H1 (cell line): ENCODE data around the gene STEAP1. TPM values are rescaled to one million over a fixed set of nuclear protein-coding genes. Genes with fewer than 3 reads are reported as not detected.
"Not testable (repeated sequence)": the region's sequence is repeated elsewhere in the genome, so short reads cannot be mapped to it uniquely, and the experiment has no call there.

Experiments used
- CTCF ChIA-PET: fragments of 300-600 bp; sonication (Branson Sonifier 250); formaldehyde crosslinking; loops from one replicate; lab custom pipeline; 2021; ENCODE audit not compliant: partially characterized antibody; lab: Charles Lee
- POLR2A ChIA-PET: fragments of 300-600 bp; sonication (Branson Sonifier 250); formaldehyde crosslinking; loops from one replicate; lab custom pipeline; 2021; ENCODE audit warnings: inconsistent platforms; ENCODE audit not compliant: partially characterized antibody; lab: Charles Lee
- DNase-seq, 2 experiments: peaks; one replicate each; pipeline versions ENCODE4 v3.0.0 to v3.0.0-alpha.2; 2010 to 2022; ENCODE audit warnings: low spot score in 2 of 2, low read depth in 1 of 2, mixed read lengths in 1 of 2
- FAIRE-seq: peaks from 2 replicates; lab custom pipeline; 2011; peaks lifted over from hg19 to GRCh38; lab: Jason Lieb, UNC
- H2AFZ ChIP-seq: 2 replicates; pipeline ENCODE4 v1.8.1; 2012; ENCODE audit warnings: low read length, inconsistent platforms
- H2AK5ac ChIP-seq: 2 replicates; pipeline ENCODE4 v1.6.1; 2013; ENCODE audit warnings: low read depth, low read length
- H2BK120ac ChIP-seq: replicated peaks from 2 replicates; pipeline ENCODE3; 2013; ENCODE audit warnings: low read depth, low read length, inconsistent platforms
- H2BK12ac ChIP-seq: 2 replicates; pipeline ENCODE4 v1.6.1; 2013; ENCODE audit warnings: low read depth, low read length
- H2BK15ac ChIP-seq: 2 replicates; pipeline ENCODE4 v1.6.1; 2013; ENCODE audit warnings: low read length
- H2BK20ac ChIP-seq: 2 replicates; pipeline ENCODE4 v1.6.1; 2013; ENCODE audit warnings: low read length
- H2BK5ac ChIP-seq: 2 replicates; pipeline ENCODE4 v1.6.1; 2013; ENCODE audit warnings: low read depth, low read length
- H3K14ac ChIP-seq: 2 replicates; pipeline ENCODE4 v1.6.1; 2013; ENCODE audit warnings: inconsistent platforms; ENCODE audit not compliant: insufficient read length
- H3K18ac ChIP-seq: 2 replicates; pipeline ENCODE4 v1.6.1; 2013; ENCODE audit warnings: low read length; ENCODE audit errors: extremely low read depth
- H3K23ac ChIP-seq: 2 replicates; pipeline ENCODE4 v1.6.1; 2013; ENCODE audit warnings: inconsistent platforms; ENCODE audit not compliant: insufficient read length
- H3K23me2 ChIP-seq: 2 replicates; pipeline ENCODE4 v1.6.1; 2013; ENCODE audit warnings: low read depth, low read length
- H3K27ac ChIP-seq: 2 replicates; pipeline ENCODE4 v1.6.1; 2011; ENCODE audit warnings: low read depth, low read length, inconsistent platforms
- H3K27me3 ChIP-seq, 4 experiments: replicated peaks in 1 of 4; 1 replicate in 1 of 4; 2 replicates in 3 of 4; pipeline versions ENCODE4 v1.6.1 to v1.8.1; 2011 to 2013; ENCODE audit warnings: low read length in 3 of 4, mild to moderate bottlenecking in 3 of 4, inconsistent platforms in 2 of 4, mixed read lengths in 2 of 4, moderate library complexity in 1 of 4; ENCODE audit not compliant: control insufficient read depth in 3 of 4, insufficient read depth in 3 of 4; ENCODE audit errors: extremely low read depth in 1 of 4
- H3K36me3 ChIP-seq, 4 experiments: 2 replicates each; pipeline versions ENCODE4 v1.6.1 to v1.8.1; 2011 to 2013; ENCODE audit warnings: mild to moderate bottlenecking in 4 of 4, low read length in 3 of 4, moderate library complexity in 2 of 4, control low read depth in 1 of 4, inconsistent platforms in 1 of 4; ENCODE audit not compliant: insufficient read depth in 4 of 4, control insufficient read depth in 2 of 4
- H3K4ac ChIP-seq: replicated peaks from 2 replicates; pipeline ENCODE3; 2013; ENCODE audit warnings: low read length, low read depth, mixed read lengths, inconsistent platforms; ENCODE audit not compliant: insufficient read length
- H3K4me1 ChIP-seq, 4 experiments: replicated peaks in 1 of 4; 1 replicate in 1 of 4; 2 replicates in 3 of 4; pipeline versions ENCODE4 v1.6.1 to v1.8.1; 2011 to 2013; ENCODE audit warnings: low read length in 3 of 4, inconsistent platforms in 2 of 4, mixed read lengths in 1 of 4; ENCODE audit not compliant: insufficient read depth in 4 of 4, control insufficient read depth in 3 of 4
- H3K4me2 ChIP-seq, 2 experiments: 2 replicates each; pipeline versions ENCODE4 v1.6.1 to v1.8.1; 2011 to 2013; ENCODE audit warnings: low read depth in 2 of 2, low read length in 2 of 2, control low read depth in 1 of 2, inconsistent platforms in 1 of 2, mild to moderate bottlenecking in 1 of 2; ENCODE audit not compliant: insufficient read depth in 1 of 2
- H3K4me3 ChIP-seq, 4 experiments: fragments of 200-600, 300-600 bp in 1 of 4; sonication (generic), shearing (Covaris generic), sonication (Bioruptor Twin) in 1 of 4; 2 replicates each; pipeline versions ENCODE4 v1.5.1 to v1.8.1; 2011 to 2016; ENCODE audit warnings: low read length in 4 of 4, low read depth in 3 of 4, control low read depth in 2 of 4, inconsistent platforms in 2 of 4, mild to moderate bottlenecking in 2 of 4, mixed read lengths in 1 of 4, moderate library complexity in 1 of 4; ENCODE audit not compliant: insufficient read depth in 2 of 4; ENCODE audit errors: extremely low read depth in 1 of 4
- H3K56ac ChIP-seq: replicated peaks from 2 replicates; pipeline ENCODE3; 2013; ENCODE audit warnings: low read depth, mild to moderate bottlenecking, mixed read lengths, low read length, inconsistent platforms; ENCODE audit not compliant: insufficient read length
- H3K79me1 ChIP-seq: 2 replicates; pipeline ENCODE4 v1.6.1; 2013; ENCODE audit warnings: low read depth, low read length, control low read depth
- H3K79me2 ChIP-seq, 2 experiments: 2 replicates each; pipeline versions ENCODE4 v1.6.1 to v1.8.1; 2012 to 2013; ENCODE audit warnings: low read length in 2 of 2, mild to moderate bottlenecking in 2 of 2, inconsistent platforms in 1 of 2; ENCODE audit not compliant: insufficient read depth in 2 of 2, control insufficient read depth in 1 of 2
- H3K9ac ChIP-seq, 4 experiments: replicated peaks in 1 of 4; 1 replicate in 1 of 4; 2 replicates in 3 of 4; pipeline versions ENCODE4 v1.6.1 to v1.8.1; 2011 to 2013; ENCODE audit warnings: low read depth in 3 of 4, low read length in 3 of 4, control low read depth in 2 of 4, mild to moderate bottlenecking in 2 of 4, moderate library complexity in 2 of 4, inconsistent platforms in 1 of 4; ENCODE audit errors: extremely low read depth in 1 of 4
- H3K9me3 ChIP-seq, 2 experiments: 2 replicates each; pipeline versions ENCODE4 v1.6.1 to v1.8.1; 2012 to 2013; ENCODE audit warnings: mild to moderate bottlenecking in 2 of 2, moderate library complexity in 2 of 2, control low read depth in 1 of 2, inconsistent platforms in 1 of 2, low read depth in 1 of 2, low read length in 1 of 2, mixed read lengths in 1 of 2; ENCODE audit not compliant: insufficient read depth in 2 of 2
- H4K20me1 ChIP-seq, 2 experiments: replicated peaks in 1 of 2; 2 replicates each; pipeline versions ENCODE3 to v1.8.1; 2011 to 2013; ENCODE audit warnings: inconsistent platforms in 2 of 2, low read length in 2 of 2, mild to moderate bottlenecking in 1 of 2; ENCODE audit not compliant: insufficient read depth in 2 of 2, control insufficient read depth in 1 of 2
- H4K5ac ChIP-seq: 2 replicates; pipeline ENCODE4 v1.6.1; 2013; ENCODE audit warnings: low read length, low read depth, mixed read lengths, inconsistent platforms; ENCODE audit not compliant: insufficient read length
- H4K8ac ChIP-seq: 2 replicates; pipeline ENCODE4 v1.8.0; 2013; ENCODE audit warnings: mild to moderate bottlenecking, moderate library complexity, low read length, inconsistent platforms; ENCODE audit not compliant: insufficient read depth; ENCODE audit errors: extremely low read depth
- H4K91ac ChIP-seq: replicated peaks from 2 replicates; pipeline ENCODE3; 2013; ENCODE audit warnings: low read length, mixed read lengths, inconsistent platforms; ENCODE audit not compliant: insufficient read length
- CTCF ChIP-seq, 3 experiments: IDR thresholded peaks; 1 replicate in 2 of 3; 2 replicates in 1 of 3; pipeline versions ENCODE4 v1.5.1 to v1.6.1; 2011; ENCODE audit warnings: low read length in 3 of 3, mild to moderate bottlenecking in 3 of 3, inconsistent platforms in 2 of 3, low read depth in 1 of 3, moderate library complexity in 1 of 3; ENCODE audit not compliant: insufficient read depth in 1 of 3; ENCODE audit errors: control extremely low read depth in 1 of 3
- MAX ChIP-seq: IDR thresholded peaks from 2 replicates; pipeline ENCODE4 v1.6.1; 2012; ENCODE audit warnings: inconsistent platforms
- POLR2A ChIP-seq, 2 experiments: IDR thresholded peaks; 1 replicate in 1 of 2; 2 replicates in 1 of 2; pipeline ENCODE4 v1.6.1; 2011; ENCODE audit warnings: low read depth in 2 of 2, low read length in 2 of 2, mild to moderate bottlenecking in 2 of 2; ENCODE audit errors: control extremely low read depth in 1 of 2
- SP1 ChIP-seq: IDR thresholded peaks from 2 replicates; pipeline ENCODE4 v1.6.1; 2011; ENCODE audit warnings: low read depth, low read length
- TAF1 ChIP-seq: IDR thresholded peaks from 2 replicates; pipeline ENCODE4 v1.6.1; 2011; ENCODE audit warnings: mild to moderate bottlenecking, low read depth, low read length
- WGBS, 2 experiments: shearing (Covaris generic) in 1 of 2; methylation state at CpG; one replicate each; pipeline versions ENCODE4 v1.1.6 to v1.1.7; 2013 to 2015; ENCODE audit warnings: low lambda C conversion rate in 2 of 2, mixed read lengths in 2 of 2, inconsistent platforms in 1 of 2, low coverage in 1 of 2, missing lambda C conversion rate in 1 of 2; ENCODE audit not compliant: insufficient replicate concordance in 2 of 2, insufficient coverage in 1 of 2, insufficient read length in 1 of 2; ENCODE audit errors: extremely low coverage in 1 of 2, missing lambda C conversion rate in 1 of 2; 5-methylcytosine and 5-hydroxymethylcytosine counted together
- long read RNA-seq, 2 experiments: library from RNA in 1 of 2; library from capped mRNA in 1 of 2; stranded (forward); transcript quantifications; one replicate each; pipeline ENCODE4 v2.0.0, GENCODE V29; 2021; ENCODE audit warnings: inconsistent platforms in 1 of 2
- polyA minus RNA-seq, 3 experiments: library from RNA; depleted of rRNA, polyadenylated mRNA; stranded (reverse); fragments of >200 nt; gene quantifications; 1 replicate in 2 of 3; 2 replicates in 1 of 3; pipeline ENCODE4 v1.2.3, GENCODE V29; 2011
- polyA plus RNA-seq, 7 experiments: library from polyadenylated mRNA; depleted of rRNA in 3 of 7; stranded (reverse) in 5 of 7; unstranded in 2 of 7; fragments of >200 nt in 5 of 7; fragments of 200-250 nt in 2 of 7; gene quantifications; 1 replicate in 5 of 7; 2 replicates in 1 of 7; 4 replicates in 1 of 7; pipeline versions ENCODE4 v1.2.1 to v1.2.3, GENCODE V29; 2011 to 2013; ENCODE audit warnings: missing spikeins in 2 of 7, mixed read lengths in 2 of 7
- total RNA-seq: library from RNA; stranded (reverse); fragmentation: NEBNext Ultra II Directional; extraction: Animal tissue kit (Norgen Biotek cat#: 25700); gene quantifications from 2 replicates; pipeline ENCODE4 v1.2.1, GENCODE V29; 2021

The STEAP1 gene
- total RNA-seq = 8.1 and 9.5 TPM in 2 replicates
- 3.6 and 9.2 TPM in 2 replicates for polyA plus RNA-seq (2011; rRNA removed)
- 8.8 TPM for polyA plus RNA-seq (2011; cell fraction: cytosol; rRNA removed)
- polyA plus RNA-seq (2011; cell fraction: nucleus; rRNA removed) = 1.7 TPM
- 6.2 to 14.9 TPM (median 8.8 TPM) in 4 replicates for polyA plus RNA-seq (2012, experiment 1 of 2)
- polyA plus RNA-seq (2012, experiment 2 of 2) = 2.9 TPM
- polyA plus RNA-seq (2013, experiment 1 of 2) = 15.9 TPM
- 19.5 TPM for polyA plus RNA-seq (2013, experiment 2 of 2)
- 4.0 and 5.3 TPM in 2 replicates for polyA minus RNA-seq (2011; rRNA and poly(A)+ RNA removed)
- polyA minus RNA-seq (2011; cell fraction: cytosol; rRNA and poly(A)+ RNA removed) = 2.3 TPM
- polyA minus RNA-seq (2011; cell fraction: nucleus; rRNA and poly(A)+ RNA removed) = 4.7 TPM
- long read RNA-seq, experiment 1, transcript STEAP1-201 (5 exons, 1,313 nt) = major isoform, 10 of 11 reads
- long read RNA-seq, experiment 1, partial matches to known transcripts = 1 of 11 reads
- long read RNA-seq, experiment 1, other reads (novel, unspliced or antisense) = 0 of 11 reads
- long read RNA-seq, experiment 2, transcript STEAP1-201 (5 exons, 1,313 nt) = major isoform, 23 of 23 reads
- long read RNA-seq, experiment 2, partial matches to known transcripts = 0 of 23 reads
- long read RNA-seq, experiment 2, other reads (novel, unspliced or antisense) = 0 of 23 reads

GRCh38 chr7:90153943-90154771 is at the start of gene STEAP1:
STEAP1 (plus strand) TSS chr7:90154469; CDS start chr7:90159789, 5,320 bp downstream.
- not testable (repeated sequence) for H3K23ac ChIP-seq, H3K4me1 ChIP-seq, H3K23me2 ChIP-seq, FAIRE-seq, H2BK20ac ChIP-seq, H2AK5ac ChIP-seq, H3K79me1 ChIP-seq, H3K14ac ChIP-seq, H4K5ac ChIP-seq, H3K79me2 ChIP-seq, H4K20me1 ChIP-seq, H3K9me3 ChIP-seq, H3K4ac ChIP-seq, H3K36me3 ChIP-seq, H2BK12ac ChIP-seq, H3K27me3 ChIP-seq, H3K56ac ChIP-seq, H4K91ac ChIP-seq, H2BK5ac ChIP-seq, H2BK15ac ChIP-seq, H2BK120ac ChIP-seq
- H3K4me2 ChIP-seq = peak within 1 kb of the TSS; percentile 20 to 94
- 0 out of 2 replicates have a peak within 1 kb of the TSS, but pooled peaks have one; percentile 71 for H3K18ac ChIP-seq
- peak within 1 kb of the TSS in 2 of 4 experiments; percentile 45 to 64; a peak in 2 of 7 replicates for H3K9ac ChIP-seq
- peak within 1 kb of the TSS; percentile 45; the same call in 1 of the 2 replicates for H3K27ac ChIP-seq
- H3K4me3 ChIP-seq = peak within 1 kb of the TSS; percentile 44 to 74 (median 50)
- 18% methylated on average over 41 of the region's 58 CpGs; no CpG with 5 or more reads in 1 of the 2 experiments for WGBS, 2 experiments
- ChIA-PET CTCF (interaction anchor here (0.6 to 2.4 kb wide), 21 partner anchors 58 to 1968 kb away, joined by 3 to 11 read pairs (median 3); partner anchors contain the start of gene STEAP2), POLR2A (interaction anchor here (1.4 kb wide), 1 partner anchor 92 kb away, joined by 4 read pairs; no protein-coding TSS in a partner anchor)
- peak; percentile 85 to 98 for DNase-seq
- peak within 1 kb of the TSS; percentile 85 for H4K8ac ChIP-seq
- peak within 1 kb of the TSS; percentile 97 for H2AFZ ChIP-seq
- peak; percentile 76 for TF ChIP-seq MAX
- TF ChIP-seq SP1 = 0 out of 2 replicates have a peak, but pooled peaks have one; percentile 22
- TF ChIP-seq POLR2A (IDR thresholded peaks at IDR 0.05; ENCODE audit: control extremely low read depth in 1 of 2, low read depth in 2 of 2, low read length in 2 of 2) = peak in 1 of 2 experiments; percentile 55; a peak in 1 of 3 replicates
- TF ChIP-seq TAF1 = peak; percentile 28; the same call in 1 of the 2 replicates
- peak; percentile 78 to 82 (median 80) for TF ChIP-seq CTCF (IDR thresholded peaks at IDR 0.05; ENCODE audit: control extremely low read depth in 1 of 3, insufficient read depth in 1 of 3, low read depth in 1 of 3, low read length in 3 of 3)
